ENCODE results near the gene NRXN3.

- no peak for TF ChIP-seq CTCF (conservative IDR thresholded peaks at IDR 0.05; ENCODE audit: low read depth in 2 of 2)
- no peak for TF ChIP-seq REST (IDR thresholded peaks at IDR 0.05; ENCODE audit: unreplicated experiment)
- no peak for TF ChIP-seq ZNF114 (CRISPR knock-in tag; IDR thresholded peaks at IDR 0.05)
- no peak for TF ChIP-seq JUNB (IDR thresholded peaks at IDR 0.05; ENCODE audit: unreplicated experiment)
- no peak for TF ChIP-seq STAT1 (IDR thresholded peaks at IDR 0.05; ENCODE audit: unreplicated experiment)
- TF ChIP-seq CREB1 (CRISPR knock-in tag; IDR thresholded peaks at IDR 0.05; ENCODE audit: low read depth) = no peak
- no peak for TF ChIP-seq POLR2AphosphoS5 (IDR thresholded peaks at IDR 0.05; ENCODE audit: low read depth)
- no peak for TF ChIP-seq EZH2 (IDR thresholded peaks at IDR 0.05; ENCODE audit: low read depth, unreplicated experiment)
- no peak for TF ChIP-seq NANOG (IDR thresholded peaks at IDR 0.05; ENCODE audit: borderline replicate concordance)
- no peak for TF ChIP-seq EZH2phosphoT487 (IDR thresholded peaks at IDR 0.05; ENCODE audit: unreplicated experiment)
- no peak for TF ChIP-seq ETS1 (IDR thresholded peaks at IDR 0.05)
- TF ChIP-seq ZNF331 (CRISPR knock-in tag; IDR thresholded peaks at IDR 0.05; ENCODE audit: low read depth) = no peak
Measured at GRCh38 chr14:78644824-78645559, 474.8 kb downstream of the NRXN3 start.

Measured in GM23338 (cell line).